SK-N-SH treated with all-trans-retinoic acid at 6 μM for 48 hours (cell line): ENCODE data around the gene CBR1.

ENCODE experiments used
- GLIS3 ChIP-seq: fragments of 250-450 bp; sonication (Bioruptor Pico); IDR thresholded peaks from 2 replicates; pipeline ENCODE4 v1.5.0; 2020; ENCODE audit warnings: mild to moderate bottlenecking, moderate library complexity
- PPARA ChIP-seq: fragments of 250-450 bp; sonication (Bioruptor Pico); IDR thresholded peaks from 2 replicates; pipeline ENCODE4 v1.5.0; 2020; ENCODE audit warnings: mild to moderate bottlenecking, borderline replicate concordance
- RARB ChIP-seq: fragments of 250-450 bp; sonication (Bioruptor Pico); IDR thresholded peaks from 2 replicates; pipeline ENCODE4 v1.8.0; 2021; ENCODE audit warnings: mild to moderate bottlenecking, moderate library complexity
- SNAI2 ChIP-seq: fragments of 250-450 bp; sonication (Bioruptor Pico); IDR thresholded peaks from 2 replicates; pipeline ENCODE4 v1.5.0; 2020; ENCODE audit warnings: mild to moderate bottlenecking, moderate library complexity
- TOX ChIP-seq: fragments of 250-450 bp; sonication (Bioruptor Pico); IDR thresholded peaks from 2 replicates; pipeline ENCODE4 v1.8.0; 2021; ENCODE audit warnings: mild to moderate bottlenecking, moderate library complexity, borderline replicate concordance
- ZC3H10 ChIP-seq: fragments of 250-450 bp; sonication (Bioruptor Pico); IDR thresholded peaks from 2 replicates; pipeline ENCODE4 v1.5.1; 2021; ENCODE audit warnings: mild to moderate bottlenecking, moderate library complexity
- ZFP3 ChIP-seq: fragments of 250-450 bp; sonication (Bioruptor Pico); IDR thresholded peaks from 2 replicates; pipeline ENCODE4 v1.5.0; 2020; ENCODE audit warnings: mild to moderate bottlenecking, moderate library complexity
- ZNF565 ChIP-seq: fragments of 450-650 bp; formaldehyde crosslinking; conservative IDR thresholded peaks from 2 replicates; pipeline ENCODE4 v1.5.0; 2020; ENCODE audit warnings: low read depth, mild to moderate bottlenecking, moderate library complexity
- ZNF8 ChIP-seq: fragments of 450-650 bp; formaldehyde crosslinking; IDR thresholded peaks from 2 replicates; pipeline ENCODE4 v1.5.0; 2020; ENCODE audit warnings: mild to moderate bottlenecking, moderate library complexity
- TF ChIP-seq, protein P1 (sequence below): fragments of 250-450 bp; sonication (Bioruptor Pico); IDR thresholded peaks from 2 replicates; pipeline ENCODE4 v1.8.0; 2020; ENCODE audit warnings: mild to moderate bottlenecking, moderate library complexity, borderline replicate concordance
- TF ChIP-seq, protein P2 (sequence below): fragments of 250-450 bp; sonication (Bioruptor Pico); IDR thresholded peaks from 2 replicates; pipeline ENCODE4 v1.8.0; 2021; ENCODE audit warnings: low read depth, mild to moderate bottlenecking, moderate library complexity, borderline replicate concordance
- TF ChIP-seq, protein P3 (sequence below): fragments of 250-450 bp; sonication (Bioruptor Pico); IDR thresholded peaks from 2 replicates; pipeline ENCODE4 v1.5.1; 2020; ENCODE audit warnings: low read depth, mild to moderate bottlenecking, moderate library complexity

DNA sequence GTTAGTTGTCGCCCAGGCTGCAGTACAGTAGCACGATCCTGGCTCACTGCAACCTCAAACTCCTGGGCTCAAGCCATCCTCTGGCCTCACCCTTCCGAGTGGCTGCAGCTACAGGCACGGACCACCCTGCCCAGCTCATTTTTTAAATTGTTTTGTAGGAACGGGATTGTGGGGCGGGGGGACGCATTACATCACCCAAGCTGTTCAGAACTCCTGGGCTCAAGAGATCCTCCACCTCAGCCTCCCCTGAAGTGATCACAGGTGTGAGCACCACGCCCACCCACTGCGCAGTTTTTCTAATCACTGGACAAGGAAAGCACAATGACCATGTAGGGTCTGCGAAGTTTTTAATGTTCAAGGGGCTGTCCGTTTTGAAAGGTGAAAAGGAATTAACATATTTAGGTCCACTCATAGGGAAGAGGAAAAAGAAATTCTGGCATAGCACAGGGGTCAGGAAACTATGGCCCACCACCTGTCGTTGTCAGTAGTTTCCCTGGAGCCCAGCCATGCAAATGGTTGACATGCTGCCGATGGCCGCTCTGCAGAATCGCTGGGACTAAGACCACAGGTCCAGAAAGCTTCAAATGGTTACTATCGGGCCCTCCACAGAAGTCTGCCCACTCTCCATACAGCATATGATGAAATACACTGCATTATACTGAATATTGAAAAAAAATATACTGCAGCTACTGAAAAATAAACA lies 35.5 kb upstream of the CBR1 start:
- no peak for TF ChIP-seq ZNF8
- TF ChIP-seq, protein P1, sequence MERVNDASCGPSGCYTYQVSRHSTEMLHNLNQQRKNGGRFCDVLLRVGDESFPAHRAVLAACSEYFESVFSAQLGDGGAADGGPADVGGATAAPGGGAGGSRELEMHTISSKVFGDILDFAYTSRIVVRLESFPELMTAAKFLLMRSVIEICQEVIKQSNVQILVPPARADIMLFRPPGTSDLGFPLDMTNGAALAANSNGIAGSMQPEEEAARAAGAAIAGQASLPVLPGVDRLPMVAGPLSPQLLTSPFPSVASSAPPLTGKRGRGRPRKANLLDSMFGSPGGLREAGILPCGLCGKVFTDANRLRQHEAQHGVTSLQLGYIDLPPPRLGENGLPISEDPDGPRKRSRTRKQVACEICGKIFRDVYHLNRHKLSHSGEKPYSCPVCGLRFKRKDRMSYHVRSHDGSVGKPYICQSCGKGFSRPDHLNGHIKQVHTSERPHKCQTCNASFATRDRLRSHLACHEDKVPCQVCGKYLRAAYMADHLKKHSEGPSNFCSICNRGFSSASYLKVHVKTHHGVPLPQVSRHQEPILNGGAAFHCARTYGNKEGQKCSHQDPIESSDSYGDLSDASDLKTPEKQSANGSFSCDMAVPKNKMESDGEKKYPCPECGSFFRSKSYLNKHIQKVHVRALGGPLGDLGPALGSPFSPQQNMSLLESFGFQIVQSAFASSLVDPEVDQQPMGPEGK (CRISPR knock-in tag) = no peak
- TF ChIP-seq RARB (CRISPR knock-in tag) = no peak
- TF ChIP-seq SNAI2 (CRISPR knock-in tag) = no peak
- TF ChIP-seq, protein P2, sequence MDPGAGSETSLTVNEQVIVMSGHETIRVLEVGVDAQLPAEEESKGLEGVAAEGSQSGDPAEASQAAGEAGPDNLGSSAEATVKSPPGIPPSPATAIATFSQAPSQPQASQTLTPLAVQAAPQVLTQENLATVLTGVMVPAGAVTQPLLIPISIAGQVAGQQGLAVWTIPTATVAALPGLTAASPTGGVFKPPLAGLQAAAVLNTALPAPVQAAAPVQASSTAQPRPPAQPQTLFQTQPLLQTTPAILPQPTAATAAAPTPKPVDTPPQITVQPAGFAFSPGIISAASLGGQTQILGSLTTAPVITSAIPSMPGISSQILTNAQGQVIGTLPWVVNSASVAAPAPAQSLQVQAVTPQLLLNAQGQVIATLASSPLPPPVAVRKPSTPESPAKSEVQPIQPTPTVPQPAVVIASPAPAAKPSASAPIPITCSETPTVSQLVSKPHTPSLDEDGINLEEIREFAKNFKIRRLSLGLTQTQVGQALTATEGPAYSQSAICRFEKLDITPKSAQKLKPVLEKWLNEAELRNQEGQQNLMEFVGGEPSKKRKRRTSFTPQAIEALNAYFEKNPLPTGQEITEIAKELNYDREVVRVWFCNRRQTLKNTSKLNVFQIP = no peak
- TF ChIP-seq, protein P3, sequence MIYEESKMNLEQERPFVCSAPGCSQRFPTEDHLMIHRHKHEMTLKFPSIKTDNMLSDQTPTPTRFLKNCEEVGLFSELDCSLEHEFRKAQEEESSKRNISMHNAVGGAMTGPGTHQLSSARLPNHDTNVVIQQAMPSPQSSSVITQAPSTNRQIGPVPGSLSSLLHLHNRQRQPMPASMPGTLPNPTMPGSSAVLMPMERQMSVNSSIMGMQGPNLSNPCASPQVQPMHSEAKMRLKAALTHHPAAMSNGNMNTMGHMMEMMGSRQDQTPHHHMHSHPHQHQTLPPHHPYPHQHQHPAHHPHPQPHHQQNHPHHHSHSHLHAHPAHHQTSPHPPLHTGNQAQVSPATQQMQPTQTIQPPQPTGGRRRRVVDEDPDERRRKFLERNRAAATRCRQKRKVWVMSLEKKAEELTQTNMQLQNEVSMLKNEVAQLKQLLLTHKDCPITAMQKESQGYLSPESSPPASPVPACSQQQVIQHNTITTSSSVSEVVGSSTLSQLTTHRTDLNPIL (CRISPR knock-in tag) = no peak
- no peak for TF ChIP-seq PPARA (CRISPR knock-in tag)
- no peak for TF ChIP-seq ZFP3 (CRISPR knock-in tag)
- no peak for TF ChIP-seq TOX (CRISPR knock-in tag)
- TF ChIP-seq ZC3H10 = no peak
- no peak for TF ChIP-seq GLIS3 (CRISPR knock-in tag)
- TF ChIP-seq ZNF565 = no peak
